AG10803 (cell line): ENCODE measurements around the gene HOXB3.

ENCODE experiments used
- DNase-seq: peaks from one replicate; pipeline ENCODE4 v3.0.0; 2010; ENCODE audit warnings: low read depth
- H3K4me3 ChIP-seq: 2 replicates; pipeline ENCODE4 v1.5.1; 2011; ENCODE audit warnings: mild to moderate bottlenecking, low read length, control low read depth
- CTCF ChIP-seq: conservative IDR thresholded peaks from 2 replicates; pipeline ENCODE4 v1.5.1; 2011; ENCODE audit warnings: mild to moderate bottlenecking, low read length, control low read depth, inconsistent platforms

The HOXB3 gene

GRCh38 chr17:48527547-48527932 is 62.5 kb downstream of the HOXB3 start:
- DNase-seq: no peak
- H3K4me3 ChIP-seq: no peak overlapping the region
- TF ChIP-seq CTCF: no peak

DNA sequence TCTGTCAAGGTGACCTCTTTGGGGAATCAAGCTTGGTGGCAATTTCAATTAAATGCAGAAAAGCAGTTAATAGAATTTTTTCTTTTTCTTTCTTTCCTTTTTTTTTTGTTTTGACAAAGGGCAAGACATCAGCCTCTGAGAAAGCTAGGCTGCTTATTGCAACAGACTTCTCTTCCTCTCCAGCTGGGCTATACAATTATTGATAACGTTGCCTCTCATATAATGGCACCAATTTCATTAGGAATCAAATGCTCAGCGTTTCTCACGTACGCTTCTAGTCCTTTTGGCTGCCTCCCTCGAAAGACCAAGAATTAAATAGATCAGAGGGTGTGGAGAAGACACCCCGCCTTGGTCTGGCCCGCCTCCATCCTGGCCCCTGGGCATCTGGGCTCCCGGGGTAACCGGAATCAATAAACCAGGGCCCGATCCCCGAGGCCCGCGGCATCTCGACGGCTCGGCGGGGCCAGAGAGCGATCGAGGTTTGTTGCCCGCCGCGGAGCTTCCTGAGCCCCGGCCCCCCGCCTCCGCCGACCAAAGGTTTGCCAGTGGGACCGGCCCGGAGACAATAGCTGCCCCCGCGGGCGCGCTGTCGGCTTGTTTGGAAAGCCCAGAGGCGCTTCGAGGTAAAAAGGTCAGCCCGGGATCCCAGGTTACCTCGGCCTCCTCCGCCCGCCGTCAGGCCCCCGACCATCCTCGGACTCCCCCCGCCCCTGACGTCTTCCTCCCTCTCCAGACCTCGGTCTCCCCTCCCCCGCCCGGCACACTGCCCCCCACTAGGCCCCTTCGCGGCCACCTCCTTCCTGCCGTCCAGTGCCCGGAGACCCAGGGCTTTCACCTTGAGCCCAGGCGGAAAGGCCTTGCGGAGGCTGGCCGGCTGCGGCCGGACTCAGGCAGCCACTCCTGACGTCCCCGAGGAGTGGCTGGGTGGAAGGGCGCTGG is 63.2 kb downstream of the HOXB3 start:
- no peak for TF ChIP-seq CTCF
- DNase-seq: no peak
- no peak overlapping the region for H3K4me3 ChIP-seq

DNA sequence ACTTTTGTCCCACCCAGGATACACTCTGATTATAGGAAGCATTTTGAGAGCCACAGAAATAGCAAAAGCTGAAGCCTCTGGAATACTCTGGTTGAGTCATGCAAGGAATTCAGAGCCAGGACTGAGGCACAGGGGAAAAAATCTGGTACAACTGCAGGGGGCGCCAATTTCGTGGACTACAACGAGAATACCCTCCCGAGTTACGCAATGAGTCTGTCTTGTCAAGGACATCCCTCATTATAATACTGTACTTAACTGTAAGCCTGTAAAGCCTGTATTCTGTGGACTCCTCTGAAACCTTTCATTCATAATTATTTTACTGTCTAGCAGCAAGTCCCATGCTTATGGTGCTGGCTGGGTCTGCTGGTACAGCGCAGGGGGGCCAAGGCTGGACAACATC is 67.0 kb downstream of the HOXB3 start:
- DNase-seq: no peak
- TF ChIP-seq CTCF: peak; percentile 55

GRCh38 chr17:48522031-48522653 is 67.9 kb downstream of the HOXB3 start:
- TF ChIP-seq CTCF: no peak
- no peak for DNase-seq
- no peak overlapping the region for H3K4me3 ChIP-seq

More for the DNA sequence above, 67.0 kb downstream of the HOXB3 start:
- H3K4me3 ChIP-seq: no peak overlapping the region

GRCh38 chr17:48520631-48521079 is 69.4 kb downstream of the HOXB3 start:
- TF ChIP-seq CTCF: no peak
- DNase-seq: peak; percentile 54
- H3K4me3 ChIP-seq: no peak overlapping the region

- no peak for DNase-seq
- no peak overlapping the region for H3K4me3 ChIP-seq
- no peak for TF ChIP-seq CTCF
Observed at GRCh38 chr17:48519427-48519826, 70.6 kb downstream of the HOXB3 start.
